HG02678 (cell line): ENCODE results near the gene ZNF292.
"Not testable (repeated sequence)": the region's sequence is repeated elsewhere in the genome, so short reads cannot be mapped to it uniquely, and the experiment has no call there.

Experiments
- ATAC-seq: cut with Tn5 transposase; IDR thresholded peaks from one replicate; pipeline ENCODE4 v1.9.1; 2021; ENCODE audit warnings: mild to moderate bottlenecking, moderate library complexity; ENCODE audit not compliant: unreplicated experiment

The ZNF292 gene

DNA sequence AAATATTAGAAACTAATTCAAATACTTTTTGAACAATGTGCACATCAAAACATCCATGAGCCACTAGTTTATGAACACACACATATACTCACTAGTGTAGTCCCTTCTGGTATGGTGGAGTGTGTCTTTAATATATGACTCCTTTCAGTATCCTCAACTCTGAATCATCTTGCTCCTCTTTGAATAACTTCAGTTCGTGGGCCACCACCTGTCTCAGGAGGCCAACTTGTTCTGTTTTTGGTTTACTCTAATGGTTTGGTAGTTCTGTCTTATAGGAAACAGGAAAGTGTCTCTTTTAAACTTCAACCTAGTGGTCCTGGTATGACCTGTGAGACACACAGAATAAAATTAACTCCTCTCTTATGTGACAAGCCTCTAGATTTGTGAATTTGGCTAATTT is 55.6 kb downstream of the ZNF292 start:
- peak; percentile 97 for ATAC-seq

- ATAC-seq, result no peak
Measured at GRCh38 chr6:87212596-87212995, 57.2 kb downstream of the ZNF292 start.

- no peak for ATAC-seq
Measured at GRCh38 chr6:87213364-87213763, 58.0 kb downstream of the ZNF292 start.

DNA sequence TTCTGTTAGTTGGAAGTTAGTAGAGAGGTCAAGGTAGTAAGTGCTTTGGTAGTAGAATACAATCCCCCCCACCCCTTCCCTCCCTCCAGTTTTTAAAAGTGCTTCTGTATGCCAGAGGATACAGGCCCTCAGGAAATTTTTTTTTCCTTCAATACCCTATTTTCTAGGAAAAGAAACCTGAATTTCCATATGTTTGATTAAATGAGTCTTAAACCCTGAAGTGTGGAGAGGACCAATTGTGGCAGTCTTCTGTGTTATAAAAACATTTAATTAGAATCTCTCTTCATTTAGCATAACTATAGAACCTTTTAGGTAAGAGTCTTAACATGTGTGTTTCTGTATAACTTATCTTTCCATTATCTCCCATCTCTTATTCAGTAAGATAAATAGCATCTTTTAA is 59.5 kb downstream of the ZNF292 start:
- ATAC-seq, result no peak

DNA sequence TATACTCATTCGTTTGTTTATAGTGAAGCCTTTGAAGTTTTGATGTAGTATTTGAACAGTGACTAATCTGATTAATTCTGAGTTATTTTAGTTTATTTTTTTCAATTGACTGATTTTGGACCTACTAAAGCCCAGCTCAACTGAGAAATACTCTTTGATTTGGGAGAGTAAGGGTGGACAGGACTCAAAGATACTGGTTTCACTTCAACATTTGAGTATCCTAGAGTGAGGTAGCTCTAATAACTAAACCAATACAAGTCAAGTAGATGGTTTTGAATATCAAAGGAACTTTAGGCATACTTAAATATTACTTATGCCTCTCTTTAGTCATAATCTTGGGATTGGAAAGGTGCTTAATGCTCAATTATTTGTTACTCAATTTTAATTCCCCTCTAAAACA is 65.6 kb downstream of the ZNF292 start:
- peak; percentile 53 for ATAC-seq

DNA sequence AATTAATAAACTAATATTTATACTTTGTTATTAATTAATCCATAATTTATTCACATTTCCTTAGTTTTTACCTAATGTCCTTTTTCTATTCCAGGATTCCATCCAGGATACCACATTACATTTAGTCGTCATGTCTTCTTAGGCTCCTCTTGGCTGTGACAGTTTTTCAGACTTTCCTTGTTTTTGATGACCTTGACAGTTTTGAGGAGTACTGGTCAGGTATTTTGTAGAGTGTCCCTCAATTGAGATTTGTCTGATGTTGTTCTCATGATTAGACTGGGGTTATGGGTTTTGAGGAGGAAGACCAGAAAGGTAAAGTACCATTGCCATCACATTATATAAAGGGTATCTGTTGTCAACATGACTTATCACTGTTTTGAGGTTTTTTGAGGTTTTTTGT is 67.3 kb downstream of the ZNF292 start:
- no peak for ATAC-seq

DNA sequence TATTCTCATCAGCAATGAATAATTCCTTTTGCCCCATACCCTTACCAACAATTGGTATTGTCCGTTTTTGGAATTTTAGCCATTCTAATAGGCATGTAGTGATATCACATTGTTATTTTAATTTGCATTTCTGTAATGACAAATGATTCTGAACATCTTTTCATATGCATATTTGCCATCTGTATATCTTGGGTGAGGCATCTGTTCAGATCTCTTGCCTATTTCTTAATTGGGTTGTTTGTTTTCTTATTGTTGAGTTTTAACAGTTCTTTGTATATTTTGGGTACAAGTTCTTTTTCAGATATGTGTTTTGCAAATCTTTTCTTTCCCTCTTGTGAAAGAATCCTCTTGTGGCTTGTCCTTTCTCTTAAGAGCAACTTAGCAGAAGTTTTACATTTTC is 69.6 kb downstream of the ZNF292 start:
- no peak for ATAC-seq

GRCh38 chr6:87225511-87225910 is 70.1 kb downstream of the ZNF292 start:
- ATAC-seq, result no peak

DNA sequence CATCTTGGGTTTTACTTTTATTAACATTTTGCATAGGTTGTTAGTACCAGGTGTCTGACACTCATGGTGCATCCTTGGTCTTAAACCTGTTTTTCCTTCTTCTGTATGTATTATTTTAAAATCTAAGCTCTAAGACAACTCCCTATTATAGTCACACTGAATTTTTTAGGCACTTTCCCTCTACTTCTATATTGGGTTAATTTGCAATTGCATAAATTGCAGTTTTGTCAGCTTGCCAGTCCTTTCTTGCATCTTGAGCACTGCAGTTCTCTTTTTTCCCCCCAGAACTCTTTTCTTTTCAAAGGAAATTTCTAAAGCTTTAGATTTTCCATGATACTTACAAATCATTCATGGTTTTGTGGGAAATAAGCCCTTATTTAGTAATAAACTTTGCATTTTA is 70.6 kb downstream of the ZNF292 start:
- ATAC-seq, result no peak

DNA sequence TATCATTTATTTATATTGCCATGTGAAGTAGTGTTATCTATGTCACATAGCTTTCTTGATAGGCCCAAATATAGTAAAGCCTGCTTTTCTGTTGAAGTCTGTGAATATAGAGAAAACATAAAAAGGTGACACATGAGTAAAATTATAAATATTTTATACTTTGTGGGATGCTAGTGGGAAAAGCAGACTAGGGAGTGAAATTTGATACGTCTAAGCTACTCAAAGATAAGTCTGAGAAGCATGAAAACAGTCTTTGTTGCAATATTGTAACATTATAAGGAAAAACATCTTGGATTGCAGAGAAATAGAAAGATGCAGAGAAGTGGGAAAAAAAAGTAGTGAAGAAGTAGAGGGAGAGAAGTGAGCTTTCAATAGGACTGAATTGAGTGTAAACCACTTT is 75.4 kb downstream of the ZNF292 start:
- no peak for ATAC-seq

DNA sequence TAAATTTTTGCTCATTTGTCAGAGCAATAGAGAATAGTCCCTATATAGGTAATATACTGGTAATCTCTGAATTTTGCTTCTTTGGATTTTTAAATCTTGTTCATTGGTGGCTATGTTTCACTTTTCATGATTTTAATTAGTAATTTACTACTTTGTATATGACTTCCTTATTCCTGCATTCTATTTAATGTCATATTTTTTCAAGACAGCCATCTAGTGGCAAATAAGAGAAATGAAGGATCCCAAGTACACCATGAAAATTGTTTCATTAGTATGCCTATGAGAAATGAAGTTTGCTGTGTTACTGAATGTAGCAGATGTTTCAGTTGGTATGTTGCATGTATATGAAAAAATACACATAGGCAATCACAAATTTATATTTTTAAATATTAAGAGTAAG is 82.4 kb downstream of the ZNF292 start:
- ATAC-seq, result peak; percentile 62

- ATAC-seq, result not testable (repeated sequence)
Measured at GRCh38 chr6:87239098-87239635, 83.8 kb downstream of the ZNF292 start.

- ATAC-seq, result no peak
Measured at GRCh38 chr6:87241304-87241703, 85.9 kb downstream of the ZNF292 start.

DNA sequence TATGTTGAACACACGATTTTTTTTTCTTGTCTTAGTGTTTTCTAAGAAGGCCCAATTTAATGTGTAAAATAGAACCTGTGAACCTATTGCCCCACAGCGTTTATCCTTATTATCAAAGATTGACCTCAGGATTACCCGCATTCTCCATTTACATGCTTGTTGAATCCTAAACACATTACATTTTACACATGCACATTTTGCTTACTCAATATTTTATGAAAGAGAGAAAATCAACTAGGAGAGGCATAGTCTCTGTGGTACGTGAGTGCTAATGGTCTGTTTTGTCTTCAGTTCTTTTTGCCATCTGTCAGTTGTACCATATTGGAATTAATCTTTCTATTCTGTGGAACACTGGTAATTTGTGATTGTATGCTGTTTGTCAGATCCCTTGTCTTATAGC is 86.9 kb downstream of the ZNF292 start:
- ATAC-seq, result no peak

DNA sequence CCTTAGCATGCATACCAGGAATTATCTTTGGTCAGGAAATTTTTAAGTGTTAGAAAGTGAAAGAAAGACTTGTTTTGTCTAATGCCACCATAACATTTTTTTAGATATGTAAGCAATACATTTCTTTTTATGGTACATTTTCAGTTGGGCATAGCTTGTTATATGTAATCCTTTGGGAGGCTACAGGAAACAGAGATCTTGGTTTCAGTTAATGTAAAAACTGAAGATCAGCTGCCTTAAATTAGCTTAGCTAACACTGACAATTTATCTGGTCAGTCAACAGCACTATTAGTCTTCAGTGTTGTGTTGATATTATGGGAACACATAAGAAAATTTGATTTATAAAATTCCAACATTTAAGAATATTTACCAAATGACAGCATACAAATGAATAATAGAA is 88.4 kb downstream of the ZNF292 start:
- ATAC-seq, result no peak

GRCh38 chr6:87244380-87244779 is 89.0 kb downstream of the ZNF292 start:
- ATAC-seq, result no peak

- ATAC-seq, result no peak
Measured at GRCh38 chr6:87250019-87250418, 94.7 kb downstream of the ZNF292 start.

DNA sequence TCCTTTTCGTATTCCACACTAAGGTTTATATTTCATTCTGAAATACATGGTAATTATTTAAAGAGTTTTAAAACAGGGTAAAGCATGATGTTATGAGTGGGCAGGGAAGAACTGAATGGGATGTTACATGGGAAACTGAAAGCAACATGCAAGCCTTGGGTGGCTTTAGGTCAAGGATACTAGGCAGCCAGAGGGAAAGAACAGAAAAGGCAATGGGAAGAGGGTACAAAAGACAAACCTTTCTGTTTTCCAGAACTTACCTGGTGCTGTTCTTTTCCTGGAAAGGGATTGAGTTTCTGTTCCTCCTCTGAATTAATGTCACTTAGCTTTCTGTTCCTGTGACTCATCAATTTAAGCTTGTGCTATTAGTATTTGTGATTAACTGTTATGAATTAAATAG is 95.9 kb downstream of the ZNF292 start:
- ATAC-seq, result no peak

- no peak for ATAC-seq
Measured at GRCh38 chr6:87251725-87252124, 96.4 kb downstream of the ZNF292 start.

DNA sequence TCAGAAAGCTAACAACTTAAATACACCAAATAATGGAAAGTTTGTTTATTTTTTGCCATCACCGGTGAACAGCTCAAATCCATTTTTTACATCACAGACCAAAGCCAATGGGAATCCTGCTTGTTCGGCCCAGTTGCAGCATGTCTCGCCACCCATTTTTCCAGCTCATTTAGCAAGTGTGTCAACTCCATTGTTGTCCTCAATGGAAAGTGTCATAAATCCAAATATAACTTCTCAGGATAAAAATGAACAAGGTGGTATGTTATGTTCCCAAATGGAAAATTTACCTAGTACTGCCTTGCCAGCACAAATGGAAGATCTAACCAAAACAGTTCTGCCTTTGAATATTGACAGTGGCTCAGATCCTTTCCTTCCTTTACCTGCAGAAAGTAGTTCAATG is 101.7 kb downstream of the ZNF292 start:
- ATAC-seq, result no peak

DNA sequence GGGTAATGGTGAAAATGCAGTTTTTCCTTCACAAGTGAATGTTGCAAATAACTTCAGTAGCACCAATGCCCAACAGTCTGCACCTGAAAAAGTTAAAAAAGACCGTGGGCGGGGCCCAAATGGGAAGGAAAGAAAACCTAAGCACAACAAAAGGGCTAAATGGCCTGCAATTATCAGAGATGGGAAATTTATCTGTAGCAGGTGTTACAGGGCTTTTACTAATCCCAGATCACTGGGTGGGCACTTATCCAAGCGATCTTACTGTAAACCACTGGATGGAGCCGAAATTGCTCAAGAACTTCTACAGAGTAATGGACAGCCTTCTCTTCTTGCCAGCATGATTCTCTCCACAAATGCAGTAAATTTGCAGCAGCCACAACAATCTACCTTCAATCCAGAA is 102.2 kb downstream of the ZNF292 start:
- ATAC-seq, result no peak

DNA sequence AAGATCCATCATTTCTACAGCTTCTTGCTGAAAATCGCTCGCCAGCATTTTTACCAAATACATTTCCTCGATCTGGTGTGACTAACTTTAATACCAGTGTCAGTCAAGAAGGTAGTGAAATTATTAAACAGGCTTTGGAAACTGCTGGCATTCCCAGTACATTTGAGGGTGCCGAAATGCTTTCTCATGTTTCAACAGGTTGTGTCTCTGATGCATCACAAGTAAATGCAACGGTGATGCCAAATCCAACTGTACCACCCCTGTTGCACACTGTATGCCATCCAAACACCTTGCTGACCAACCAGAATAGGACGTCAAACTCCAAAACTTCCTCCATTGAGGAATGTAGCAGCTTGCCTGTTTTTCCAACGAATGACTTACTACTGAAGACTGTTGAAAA is 102.6 kb downstream of the ZNF292 start:
- no peak for ATAC-seq

DNA sequence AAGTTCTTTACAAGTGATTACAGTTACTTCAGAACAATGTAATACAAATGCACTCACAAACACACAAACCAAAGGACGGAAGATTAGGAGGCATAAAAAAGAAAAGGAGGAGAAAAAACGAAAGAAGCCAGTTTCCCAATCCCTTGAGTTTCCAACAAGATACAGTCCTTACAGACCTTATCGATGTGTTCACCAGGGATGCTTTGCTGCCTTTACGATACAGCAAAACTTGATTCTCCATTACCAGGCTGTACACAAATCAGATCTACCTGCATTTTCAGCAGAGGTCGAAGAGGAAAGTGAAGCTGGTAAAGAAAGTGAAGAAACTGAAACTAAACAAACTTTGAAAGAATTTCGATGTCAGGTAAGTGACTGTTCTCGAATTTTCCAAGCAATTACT is 104.4 kb downstream of the ZNF292 start:
- ATAC-seq, result no peak

GRCh38 chr6:87261534-87261933 is 106.2 kb downstream of the ZNF292 start:
- ATAC-seq, result no peak
